ENCODE data around the gene GYS1. TPM values are rescaled to one million over a fixed set of nuclear protein-coding genes. Genes with fewer than 3 reads are reported as not detected.
A peak's percentile ranks its signal among the peaks of the same experiment; 100 is the strongest.

GYS1 gene
- total RNA-seq, 1 donor = 44.5 TPM

- no peaks in the 10 kb centered on the region for H3K27me3 ChIP-seq (ENCODE audit: insufficient read depth, low read length)
- no peaks in the 10 kb centered on the region for H3K9me3 ChIP-seq (ENCODE audit: low read depth, low read length)
- H3K4me1 ChIP-seq (ENCODE audit: insufficient read depth, low read length) = peaks cover 36% of the 10 kb centered on the region
- peak; percentile 99 for DNase-seq (ENCODE audit: insufficient read length, low spot score, missing footprints)
- peaks cover 29% of the 10 kb centered on the region for H4K20me1 ChIP-seq (ENCODE audit: insufficient read depth, low read length)
- H3K4me2 ChIP-seq (ENCODE audit: insufficient read depth, low read length) = peak within 1 kb of the TSS; percentile 87
- peak within 1 kb of the TSS; percentile 91 for H3K27ac ChIP-seq (ENCODE audit: low read depth, low read length)
- H3K36me3 ChIP-seq (ENCODE audit: insufficient read depth, low read length) = peaks cover 25% of the 10 kb centered on the region
- no peak for TF ChIP-seq CTCF (IDR thresholded peaks at IDR 0.05; ENCODE audit: extremely low read depth, low read depth, low read length)
- peak within 1 kb of the TSS; percentile 88 for H3K4me3 ChIP-seq (ENCODE audit: insufficient read depth, low read length)
- peaks cover 19% of the 10 kb centered on the region for H3K79me2 ChIP-seq (ENCODE audit: insufficient read depth, low read length)
- H2AFZ ChIP-seq (ENCODE audit: low read length) = peak within 1 kb of the TSS; percentile 43
Measured at GRCh38 chr19:48965040-48965805, 27.9 kb downstream of the GYS1 start, which contains the start of gene FTL. TSS of gene FTL (plus strand) at chr19:48965309. CDS start at chr19:48965508, 199 bp downstream.

- H3K4me2 ChIP-seq (ENCODE audit: insufficient read depth, low read length) = peak overlapping the region; percentile 61
- H3K36me3 ChIP-seq (ENCODE audit: insufficient read depth, low read length) = peaks cover 20% of the 10 kb centered on the region
- peaks cover 19% of the 10 kb centered on the region for H3K79me2 ChIP-seq (ENCODE audit: insufficient read depth, low read length)
- peaks cover 29% of the 10 kb centered on the region for H4K20me1 ChIP-seq (ENCODE audit: insufficient read depth, low read length)
- peak overlapping the region; percentile 54 for H3K4me3 ChIP-seq (ENCODE audit: insufficient read depth, low read length)
- no peaks in the 10 kb centered on the region for H3K9me3 ChIP-seq (ENCODE audit: low read depth, low read length)
- DNase-seq (ENCODE audit: insufficient read length, low spot score, missing footprints) = peak; percentile 92
- TF ChIP-seq CTCF (IDR thresholded peaks at IDR 0.05; ENCODE audit: extremely low read depth, low read depth, low read length) = no peak
- H2AFZ ChIP-seq (ENCODE audit: low read length) = peak overlapping the region; percentile 43
- H3K4me1 ChIP-seq (ENCODE audit: insufficient read depth, low read length) = peaks cover 36% of the 10 kb centered on the region
- no peaks in the 10 kb centered on the region for H3K27me3 ChIP-seq (ENCODE audit: insufficient read depth, low read length)
- H3K27ac ChIP-seq (ENCODE audit: low read depth, low read length) = peak overlapping the region; percentile 91
Measured at GRCh38 chr19:48964205-48965039, 28.7 kb downstream of the GYS1 start.

- no peak for TF ChIP-seq CTCF (IDR thresholded peaks at IDR 0.05; ENCODE audit: extremely low read depth, low read depth, low read length)
- Histone ChIP-seq H3K9me3 (ENCODE audit: low read depth, low read length) (no peaks in the 10 kb centered on the region), H2AFZ (ENCODE audit: low read length) (peak overlapping the region; percentile 43), H3K27me3 (ENCODE audit: insufficient read depth, low read length) (no peaks in the 10 kb centered on the region), H3K4me3 (ENCODE audit: insufficient read depth, low read length) (peak overlapping the region; percentile 54), H3K79me2 (ENCODE audit: insufficient read depth, low read length) (peaks cover 19% of the 10 kb centered on the region), H3K36me3 (ENCODE audit: insufficient read depth, low read length) (peaks cover 19% of the 10 kb centered on the region), H3K4me1 (ENCODE audit: insufficient read depth, low read length) (peaks cover 36% of the 10 kb centered on the region), H3K4me2 (ENCODE audit: insufficient read depth, low read length) (peak overlapping the region; percentile 61), H4K20me1 (ENCODE audit: insufficient read depth, low read length) (peaks cover 29% of the 10 kb centered on the region), H3K27ac (ENCODE audit: low read depth, low read length) (peak overlapping the region; percentile 91)
- peak; percentile 95 for DNase-seq (ENCODE audit: insufficient read length, low spot score, missing footprints)
Measured at GRCh38 chr19:48963371-48964204, 29.5 kb downstream of the GYS1 start.
